Measurements from ENCODE around the gene LMAN2.

Gene LMAN2

DNA sequence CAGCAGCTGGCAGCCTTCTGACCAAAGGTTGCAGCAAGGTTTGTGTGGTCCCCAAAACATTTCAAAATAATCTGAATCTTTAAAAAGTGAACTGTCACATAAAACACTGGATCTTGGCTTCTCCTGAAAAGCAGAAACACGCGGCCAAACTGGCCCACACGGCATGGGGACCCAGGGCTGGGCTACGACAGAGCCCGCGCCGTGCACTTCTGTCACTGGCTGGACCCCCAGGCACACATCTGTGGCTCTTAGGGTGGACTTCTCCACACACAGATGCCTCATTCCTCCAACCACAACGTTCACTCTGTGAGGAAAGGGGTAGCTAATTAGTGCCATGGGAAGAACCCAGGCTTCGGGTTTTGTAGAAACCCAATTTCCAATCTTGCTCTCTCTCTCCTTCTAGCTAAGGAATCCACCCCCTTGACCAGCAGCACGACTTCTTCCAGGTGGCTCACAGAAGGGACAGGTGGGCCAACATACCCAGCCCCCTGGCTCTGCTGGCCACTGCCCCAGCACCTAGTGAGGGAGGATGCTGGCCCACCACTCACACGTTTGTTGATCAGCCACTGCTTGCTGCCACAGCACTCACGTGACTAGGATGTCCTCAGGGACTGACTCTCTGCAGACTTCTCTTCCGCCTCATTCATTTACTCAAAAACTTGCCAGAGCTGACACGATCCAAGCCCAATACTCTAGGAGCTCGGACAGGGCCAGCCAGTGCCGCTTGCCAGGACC is 17.9 kb downstream of the LMAN2 start:
- H3K4me2 ChIP-seq (ENCODE audit: low read length) = no peak overlapping the region
- H3K36me3 ChIP-seq (ENCODE audit: control insufficient read depth, low read length) = peaks cover 86% of the 10 kb centered on the region

DNA sequence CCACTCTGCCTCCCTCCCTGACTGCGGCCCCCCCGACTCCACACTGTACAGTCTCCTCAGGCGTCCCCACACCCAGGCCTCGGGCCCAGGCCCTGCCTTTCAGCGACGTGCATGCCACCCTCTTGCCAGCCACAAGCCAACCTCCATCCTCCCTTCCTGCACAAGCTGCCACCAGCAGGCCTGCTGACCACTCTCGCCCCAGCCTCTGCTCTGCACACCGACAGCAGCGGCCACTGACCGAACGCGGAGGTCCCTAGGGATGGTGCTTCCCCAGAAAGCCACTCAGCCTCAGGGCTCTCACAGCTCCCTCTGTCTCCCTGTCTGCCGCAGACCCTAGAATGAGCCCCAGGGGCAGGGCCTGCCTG is 18.6 kb downstream of the LMAN2 start:
- Histone ChIP-seq H3K36me3 (ENCODE audit: control insufficient read depth, low read length) (peaks cover 79% of the 10 kb centered on the region), H3K4me2 (ENCODE audit: low read length) (no peak overlapping the region), H3K9me3 (ENCODE audit: control insufficient read depth, insufficient read depth, low read length) (no peaks in the 10 kb centered on the region), H3K4me3 (ENCODE audit: low read length) (no peak overlapping the region), H3K27me3 (ENCODE audit: control insufficient read depth, low read length) (no peaks in the 10 kb centered on the region), H3K9me2 (replicated peaks; ENCODE audit: control insufficient read depth, low read length) (no peaks in the 10 kb centered on the region), H4K20me1 (ENCODE audit: control insufficient read depth, insufficient read depth, low read depth, low read length) (no peaks in the 10 kb centered on the region), H3F3A (ENCODE audit: control insufficient read depth, insufficient read depth) (no peaks in the 10 kb centered on the region), H3K27ac (ENCODE audit: low read depth, low read length) (no peak overlapping the region), H3K79me2 (ENCODE audit: control insufficient read depth, low read length) (no peaks in the 10 kb centered on the region), H3K4me1 (ENCODE audit: control insufficient read depth, low read length) (no peaks in the 10 kb centered on the region)
- TF ChIP-seq EZH2phosphoT487 (IDR thresholded peaks at IDR 0.05; ENCODE audit: borderline replicate concordance, low read length) = no peak

More for the DNA sequence above, 17.9 kb downstream of the LMAN2 start:
- no peaks in the 10 kb centered on the region for H4K20me1 ChIP-seq (ENCODE audit: control insufficient read depth, insufficient read depth, low read depth, low read length)
- H3K9me3 ChIP-seq (ENCODE audit: control insufficient read depth, insufficient read depth, low read length) = no peaks in the 10 kb centered on the region
- peaks cover 4% of the 10 kb centered on the region for H3K79me2 ChIP-seq (ENCODE audit: control insufficient read depth, low read length)
- H3K9me2 ChIP-seq (replicated peaks; ENCODE audit: control insufficient read depth, low read length) = no peaks in the 10 kb centered on the region
- no peak overlapping the region for H3K27ac ChIP-seq (ENCODE audit: low read depth, low read length)
- H3K4me1 ChIP-seq (ENCODE audit: control insufficient read depth, low read length) = no peaks in the 10 kb centered on the region
- no peak overlapping the region for H3K4me3 ChIP-seq (ENCODE audit: low read length)
- no peak for TF ChIP-seq CTCF (IDR thresholded peaks at IDR 0.05; ENCODE audit: low read depth, low read length, poor library complexity, severe bottlenecking)
- no peak for TF ChIP-seq EZH2phosphoT487 (IDR thresholded peaks at IDR 0.05; ENCODE audit: borderline replicate concordance, low read length)
- H3K27me3 ChIP-seq (ENCODE audit: control insufficient read depth, low read length) = no peaks in the 10 kb centered on the region
- no peaks in the 10 kb centered on the region for H3F3A ChIP-seq (ENCODE audit: control insufficient read depth, insufficient read depth)

- no peak for TF ChIP-seq CTCF (IDR thresholded peaks at IDR 0.05; ENCODE audit: low read depth, low read length, poor library complexity, severe bottlenecking)
- Histone ChIP-seq H3K4me3 (ENCODE audit: low read length) (no peak overlapping the region), H3K27me3 (ENCODE audit: control insufficient read depth, low read length) (no peaks in the 10 kb centered on the region), H3F3A (ENCODE audit: control insufficient read depth, insufficient read depth) (no peaks in the 10 kb centered on the region; the same call in 1 of the 2 replicates), H3K9me2 (replicated peaks; ENCODE audit: control insufficient read depth, low read length) (no peaks in the 10 kb centered on the region), H3K27ac (ENCODE audit: low read depth, low read length) (no peak overlapping the region), H4K20me1 (ENCODE audit: control insufficient read depth, insufficient read depth, low read depth, low read length) (no peaks in the 10 kb centered on the region), H3K4me1 (ENCODE audit: control insufficient read depth, low read length) (no peaks in the 10 kb centered on the region), H3K9me3 (ENCODE audit: control insufficient read depth, insufficient read depth, low read length) (no peaks in the 10 kb centered on the region), H3K79me2 (ENCODE audit: control insufficient read depth, low read length) (no peaks in the 10 kb centered on the region), H3K36me3 (ENCODE audit: control insufficient read depth, low read length) (peaks cover 73% of the 10 kb centered on the region), H3K4me2 (ENCODE audit: low read length) (no peak overlapping the region)
Measured at GRCh38 chr5:177332031-177332895, 19.2 kb downstream of the LMAN2 start.
